NK-92 (cell line): ENCODE data around the gene HS3ST3B1.

Experiments used
- DNase-seq: peaks from one replicate; lab custom pipeline; 2025; ENCODE audit not compliant: unreplicated experiment; lab: John Stamatoyannopoulos, UW

The HS3ST3B1 gene

GRCh38 chr17:14300575-14301278 lies at the start of gene HS3ST3B1:
Gene HS3ST3B1, plus strand, starts transcription at chr17:14301081. Its CDS starts 438 bp downstream, at chr17:14301519.
- peak; percentile 96 for DNase-seq

- no peak for DNase-seq
Measured at GRCh38 chr17:14261406-14261805, 39.5 kb upstream of the HS3ST3B1 start.

GRCh38 chr17:14268264-14268663 lies 32.6 kb upstream of the HS3ST3B1 start:
- no peak for DNase-seq

DNA sequence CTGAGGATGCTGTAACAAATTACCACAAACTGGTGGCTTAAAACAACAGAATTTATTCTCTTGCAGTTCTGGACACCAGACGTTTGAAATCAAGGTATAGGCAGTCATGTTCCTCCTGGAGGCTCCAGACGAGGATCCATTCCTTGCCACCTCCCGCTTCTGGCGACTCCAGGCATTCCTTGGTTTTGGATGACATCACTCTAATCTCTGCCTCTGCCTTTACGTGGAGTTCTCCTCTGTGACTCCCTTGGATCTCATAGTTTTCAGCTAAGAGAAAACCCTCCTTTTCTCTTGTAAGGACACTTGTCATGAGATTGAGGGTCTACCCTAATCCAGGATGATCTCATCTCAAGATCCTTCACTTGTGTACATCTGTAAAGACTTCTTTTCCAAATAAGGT lies 31.4 kb upstream of the HS3ST3B1 start:
- no peak for DNase-seq

DNA sequence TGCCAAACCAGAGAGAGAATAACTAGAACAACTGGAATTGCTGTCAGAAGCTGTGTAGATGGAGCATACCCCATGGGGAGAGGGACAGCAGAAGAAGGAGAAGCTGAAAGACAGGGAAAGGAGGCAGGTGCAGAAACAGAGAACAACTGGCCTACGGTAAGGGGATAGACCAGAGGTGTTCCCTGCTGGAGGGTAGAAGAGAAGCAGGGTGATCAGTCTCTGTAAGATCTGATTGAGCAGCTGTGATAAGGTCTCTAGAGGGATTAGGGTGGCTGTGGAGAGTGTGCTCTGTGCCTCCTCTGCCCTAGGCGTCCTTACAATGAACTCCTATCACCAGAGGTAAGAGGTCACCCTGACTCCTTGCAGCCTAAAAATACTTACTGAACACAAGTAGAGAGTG lies 30.4 kb upstream of the HS3ST3B1 start:
- DNase-seq, result no peak

GRCh38 chr17:14276535-14277250 lies 24.2 kb upstream of the HS3ST3B1 start:
- no peak for DNase-seq

DNA sequence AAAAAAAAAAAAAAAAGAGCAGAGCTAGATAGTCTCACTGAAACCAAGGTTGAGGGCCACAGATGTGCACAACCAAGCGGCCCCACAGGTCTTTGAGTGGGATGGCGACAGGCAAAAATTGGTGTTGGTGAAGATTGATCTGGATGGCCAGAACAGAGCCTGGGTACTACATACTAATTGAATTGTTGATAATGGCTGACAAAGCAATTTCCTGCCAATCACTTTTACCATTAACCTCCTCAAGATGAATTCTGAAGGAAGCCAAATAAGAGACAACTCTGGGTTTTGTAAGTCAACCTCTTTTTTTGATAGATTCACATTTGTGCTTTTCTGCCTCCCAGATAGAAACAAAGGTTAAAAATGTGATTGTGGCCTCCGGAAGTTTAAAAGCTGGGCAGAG lies 19.4 kb upstream of the HS3ST3B1 start:
- DNase-seq, result no peak

DNA sequence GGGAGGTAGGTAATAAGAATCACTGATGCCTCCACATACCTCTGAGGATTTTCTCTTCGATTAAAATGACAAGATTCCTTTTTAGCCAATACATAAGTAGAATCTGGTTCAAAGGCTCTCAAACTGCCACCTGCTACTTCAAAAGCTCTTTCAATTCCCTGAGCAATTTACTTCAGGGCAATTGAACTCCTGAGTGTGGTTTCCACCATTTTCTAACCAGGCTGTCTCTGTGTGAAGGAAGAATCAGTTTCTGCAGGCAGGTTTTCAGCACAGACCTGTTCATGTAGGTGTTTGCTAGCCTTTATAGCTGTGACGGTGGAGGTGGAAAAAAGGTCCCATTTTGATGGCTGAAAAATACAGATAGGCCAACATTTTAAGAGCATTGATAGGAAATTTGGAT lies 18.2 kb upstream of the HS3ST3B1 start:
- no peak for DNase-seq

DNA sequence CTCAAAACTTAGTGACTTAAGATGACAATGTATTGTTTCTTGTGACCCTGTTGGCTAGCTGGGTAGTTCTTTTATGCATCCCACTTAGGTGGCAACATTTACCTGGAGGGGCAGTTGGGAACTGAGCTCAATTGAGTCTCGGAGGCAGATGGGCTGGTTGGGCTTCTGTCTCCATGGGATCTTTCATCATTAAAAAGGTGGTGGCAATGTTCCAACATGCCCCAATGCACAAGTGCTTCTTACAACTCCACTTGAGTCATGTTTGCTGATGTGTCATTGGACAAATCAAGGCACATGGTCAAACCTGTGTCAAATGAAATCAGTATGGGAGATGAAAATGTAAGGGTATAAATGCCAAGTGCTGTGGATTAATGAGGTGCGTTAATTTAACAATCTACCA lies 11.7 kb upstream of the HS3ST3B1 start:
- DNase-seq, result no peak

DNA sequence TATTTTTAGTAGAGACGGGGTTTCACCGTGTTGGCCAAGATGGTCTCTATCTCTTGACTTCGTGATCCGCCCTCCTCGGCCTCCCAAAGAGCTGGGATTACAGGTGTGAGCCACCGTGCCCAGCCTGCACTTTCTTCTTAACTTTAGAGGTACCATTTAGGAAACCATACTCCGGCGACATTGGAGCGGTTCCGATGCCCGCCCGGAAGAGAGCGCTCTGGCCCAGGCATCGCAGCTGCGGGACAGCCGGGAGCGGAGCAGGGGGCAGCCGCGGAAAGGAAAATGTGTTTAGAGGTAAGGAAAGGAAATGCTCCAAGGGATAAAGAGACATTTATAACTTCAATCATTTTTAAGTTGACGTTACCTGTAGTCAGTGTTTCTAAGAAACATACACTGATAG lies 6.0 kb upstream of the HS3ST3B1 start:
- DNase-seq, result no peak

GRCh38 chr17:14295676-14296075 lies 5.2 kb upstream of the HS3ST3B1 start:
- DNase-seq, result no peak

DNA sequence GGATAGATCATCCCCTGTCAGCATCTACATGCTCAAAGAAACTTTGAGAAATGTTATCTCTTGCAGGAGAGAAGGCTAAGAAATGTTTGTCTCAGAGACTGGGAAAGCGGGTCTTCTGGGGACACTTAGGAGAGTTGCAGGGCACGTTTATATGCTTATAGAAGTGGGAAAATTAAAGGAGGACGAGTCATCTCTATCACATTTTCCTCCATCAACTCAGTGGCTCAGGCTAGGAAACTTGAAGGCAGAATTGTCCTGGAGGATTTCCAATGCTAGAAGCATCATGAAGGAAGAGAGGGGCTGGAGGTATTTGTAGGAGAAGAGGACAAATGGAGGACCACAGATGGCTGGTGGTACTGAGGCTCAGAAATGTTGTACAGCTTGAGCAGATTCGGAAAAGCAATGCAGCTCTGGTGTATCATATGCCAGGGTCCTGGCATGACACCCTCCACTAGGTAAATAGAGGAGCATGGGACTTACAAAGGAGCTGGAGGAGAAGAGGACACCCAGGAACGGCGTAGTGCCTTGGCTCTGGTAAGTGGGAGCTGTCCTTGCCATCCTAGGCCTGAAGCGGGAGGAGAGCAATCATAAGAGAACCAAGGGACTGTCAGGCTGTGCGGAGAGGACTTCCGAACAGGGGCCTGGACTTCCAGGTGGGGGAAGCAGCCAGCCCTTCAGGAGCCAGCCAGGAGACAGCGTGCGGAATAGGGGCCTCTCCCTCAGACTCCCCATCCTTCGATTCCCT lies 4.5 kb upstream of the HS3ST3B1 start:
- DNase-seq, result no peak

- DNase-seq, result no peak
Measured at GRCh38 chr17:14297161-14297851, 3.6 kb upstream of the HS3ST3B1 start.

- no peak for DNase-seq
Measured at GRCh38 chr17:14298221-14298946, 2.5 kb upstream of the HS3ST3B1 start.

- no peak for DNase-seq
Measured at GRCh38 chr17:14298947-14299279, 2.0 kb upstream of the HS3ST3B1 start.

GRCh38 chr17:14299280-14300141 lies 1.4 kb upstream of the HS3ST3B1 start:
- no peak for DNase-seq

- no peak for DNase-seq
Measured at GRCh38 chr17:14301279-14302090, 604 bp downstream of the HS3ST3B1 start.

DNA sequence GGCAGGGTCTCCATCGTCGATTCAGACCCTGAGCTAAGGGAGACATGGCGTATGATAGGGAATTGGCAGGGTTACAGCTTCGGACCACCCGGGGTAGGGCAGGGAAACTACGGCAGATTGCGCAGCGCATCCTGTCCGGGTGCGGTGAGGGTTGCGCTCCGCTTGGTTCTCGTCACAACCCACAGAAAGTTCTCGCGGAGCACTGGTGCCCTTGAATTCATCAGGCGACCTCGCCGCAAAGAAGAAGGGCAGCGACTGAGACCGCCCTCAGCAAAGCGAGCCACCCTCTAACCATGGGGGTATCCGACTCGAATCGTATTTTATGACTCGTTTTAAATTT lies 1.2 kb downstream of the HS3ST3B1 start:
- DNase-seq, result no peak

DNA sequence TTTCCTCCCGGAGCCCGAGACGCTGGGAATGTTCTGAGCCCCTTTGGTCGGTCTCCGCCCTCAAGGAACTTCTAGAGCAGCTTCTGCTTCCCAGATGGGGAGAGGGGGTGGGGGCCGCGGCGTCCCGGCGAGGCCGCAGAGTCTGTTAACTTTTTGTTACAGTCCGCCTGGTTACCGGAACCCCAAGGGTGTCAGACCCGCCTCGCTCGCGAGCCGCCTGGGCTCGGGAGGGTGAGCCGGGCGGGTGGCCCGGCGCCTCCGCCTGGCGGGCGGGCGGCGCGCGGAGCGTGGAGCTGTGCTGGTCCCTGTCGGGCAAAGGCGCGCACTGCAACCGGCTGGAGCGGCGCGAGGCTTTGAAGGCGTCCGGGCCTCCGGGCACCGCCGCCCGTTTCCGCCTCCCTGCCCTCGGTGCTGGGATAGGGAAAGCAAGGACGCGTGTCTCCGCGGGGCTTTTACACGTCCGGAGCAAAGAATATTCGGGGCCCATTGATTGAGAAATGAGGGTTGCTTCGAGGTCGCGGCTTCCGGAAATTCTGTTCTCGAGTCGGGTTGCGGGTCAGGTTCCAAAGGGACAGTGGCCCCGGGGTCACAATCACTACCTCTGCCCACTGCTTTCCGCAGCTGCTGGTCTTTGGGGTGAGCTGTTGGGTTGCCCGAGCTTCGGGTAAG lies 1.7 kb downstream of the HS3ST3B1 start:
- DNase-seq, result no peak
